H1 (cell line): ENCODE results near the gene NDUFV1. TPM values are rescaled to one million over a fixed set of nuclear protein-coding genes. Genes with fewer than 3 reads are reported as not detected.

ENCODE experiments used
- CTCF ChIA-PET: fragments of 300-600 bp; sonication (Branson Sonifier 250); formaldehyde crosslinking; loops from one replicate; lab custom pipeline; 2021; ENCODE audit not compliant: partially characterized antibody; lab: Charles Lee
- POLR2A ChIA-PET: fragments of 300-600 bp; sonication (Branson Sonifier 250); formaldehyde crosslinking; loops from one replicate; lab custom pipeline; 2021; ENCODE audit warnings: inconsistent platforms; ENCODE audit not compliant: partially characterized antibody; lab: Charles Lee
- DNase-seq, 2 experiments: peaks; one replicate each; pipeline versions ENCODE4 v3.0.0 to v3.0.0-alpha.2; 2010 to 2022; ENCODE audit warnings: low spot score in 2 of 2, low read depth in 1 of 2, mixed read lengths in 1 of 2
- FAIRE-seq: peaks from 2 replicates; lab custom pipeline; 2011; peaks lifted over from hg19 to GRCh38; lab: Jason Lieb, UNC
- H2AFZ ChIP-seq: 2 replicates; pipeline ENCODE4 v1.8.1; 2012; ENCODE audit warnings: low read length, inconsistent platforms
- H2AK5ac ChIP-seq: 2 replicates; pipeline ENCODE4 v1.6.1; 2013; ENCODE audit warnings: low read depth, low read length
- H2BK120ac ChIP-seq: replicated peaks from 2 replicates; pipeline ENCODE3; 2013; ENCODE audit warnings: low read depth, low read length, inconsistent platforms
- H2BK12ac ChIP-seq: 2 replicates; pipeline ENCODE4 v1.6.1; 2013; ENCODE audit warnings: low read depth, low read length
- H2BK15ac ChIP-seq: 2 replicates; pipeline ENCODE4 v1.6.1; 2013; ENCODE audit warnings: low read length
- H2BK20ac ChIP-seq: 2 replicates; pipeline ENCODE4 v1.6.1; 2013; ENCODE audit warnings: low read length
- H2BK5ac ChIP-seq: 2 replicates; pipeline ENCODE4 v1.6.1; 2013; ENCODE audit warnings: low read depth, low read length
- H3K14ac ChIP-seq: 2 replicates; pipeline ENCODE4 v1.6.1; 2013; ENCODE audit warnings: inconsistent platforms; ENCODE audit not compliant: insufficient read length
- H3K18ac ChIP-seq: 2 replicates; pipeline ENCODE4 v1.6.1; 2013; ENCODE audit warnings: low read length; ENCODE audit errors: extremely low read depth
- H3K23ac ChIP-seq: 2 replicates; pipeline ENCODE4 v1.6.1; 2013; ENCODE audit warnings: inconsistent platforms; ENCODE audit not compliant: insufficient read length
- H3K23me2 ChIP-seq: 2 replicates; pipeline ENCODE4 v1.6.1; 2013; ENCODE audit warnings: low read depth, low read length
- H3K27ac ChIP-seq: 2 replicates; pipeline ENCODE4 v1.6.1; 2011; ENCODE audit warnings: low read depth, low read length, inconsistent platforms
- H3K27me3 ChIP-seq, 4 experiments: replicated peaks in 1 of 4; 1 replicate in 1 of 4; 2 replicates in 3 of 4; pipeline versions ENCODE4 v1.6.1 to v1.8.1; 2011 to 2013; ENCODE audit warnings: low read length in 3 of 4, mild to moderate bottlenecking in 3 of 4, inconsistent platforms in 2 of 4, mixed read lengths in 2 of 4, moderate library complexity in 1 of 4; ENCODE audit not compliant: control insufficient read depth in 3 of 4, insufficient read depth in 3 of 4; ENCODE audit errors: extremely low read depth in 1 of 4
- H3K36me3 ChIP-seq, 4 experiments: 2 replicates each; pipeline versions ENCODE4 v1.6.1 to v1.8.1; 2011 to 2013; ENCODE audit warnings: mild to moderate bottlenecking in 4 of 4, low read length in 3 of 4, moderate library complexity in 2 of 4, control low read depth in 1 of 4, inconsistent platforms in 1 of 4; ENCODE audit not compliant: insufficient read depth in 4 of 4, control insufficient read depth in 2 of 4
- H3K4ac ChIP-seq: replicated peaks from 2 replicates; pipeline ENCODE3; 2013; ENCODE audit warnings: low read length, low read depth, mixed read lengths, inconsistent platforms; ENCODE audit not compliant: insufficient read length
- H3K4me1 ChIP-seq, 4 experiments: replicated peaks in 1 of 4; 1 replicate in 1 of 4; 2 replicates in 3 of 4; pipeline versions ENCODE4 v1.6.1 to v1.8.1; 2011 to 2013; ENCODE audit warnings: low read length in 3 of 4, inconsistent platforms in 2 of 4, mixed read lengths in 1 of 4; ENCODE audit not compliant: insufficient read depth in 4 of 4, control insufficient read depth in 3 of 4
- H3K4me2 ChIP-seq, 2 experiments: 2 replicates each; pipeline versions ENCODE4 v1.6.1 to v1.8.1; 2011 to 2013; ENCODE audit warnings: low read depth in 2 of 2, low read length in 2 of 2, control low read depth in 1 of 2, inconsistent platforms in 1 of 2, mild to moderate bottlenecking in 1 of 2; ENCODE audit not compliant: insufficient read depth in 1 of 2
- H3K4me3 ChIP-seq, 4 experiments: fragments of 200-600, 300-600 bp in 1 of 4; sonication (generic), shearing (Covaris generic), sonication (Bioruptor Twin) in 1 of 4; 2 replicates each; pipeline versions ENCODE4 v1.5.1 to v1.8.1; 2011 to 2016; ENCODE audit warnings: low read length in 4 of 4, low read depth in 3 of 4, control low read depth in 2 of 4, inconsistent platforms in 2 of 4, mild to moderate bottlenecking in 2 of 4, mixed read lengths in 1 of 4, moderate library complexity in 1 of 4; ENCODE audit not compliant: insufficient read depth in 2 of 4; ENCODE audit errors: extremely low read depth in 1 of 4
- H3K56ac ChIP-seq: replicated peaks from 2 replicates; pipeline ENCODE3; 2013; ENCODE audit warnings: low read depth, mild to moderate bottlenecking, mixed read lengths, low read length, inconsistent platforms; ENCODE audit not compliant: insufficient read length
- H3K79me1 ChIP-seq: 2 replicates; pipeline ENCODE4 v1.6.1; 2013; ENCODE audit warnings: low read depth, low read length, control low read depth
- H3K79me2 ChIP-seq, 2 experiments: 2 replicates each; pipeline versions ENCODE4 v1.6.1 to v1.8.1; 2012 to 2013; ENCODE audit warnings: low read length in 2 of 2, mild to moderate bottlenecking in 2 of 2, inconsistent platforms in 1 of 2; ENCODE audit not compliant: insufficient read depth in 2 of 2, control insufficient read depth in 1 of 2
- H3K9ac ChIP-seq, 4 experiments: replicated peaks in 1 of 4; 1 replicate in 1 of 4; 2 replicates in 3 of 4; pipeline versions ENCODE4 v1.6.1 to v1.8.1; 2011 to 2013; ENCODE audit warnings: low read depth in 3 of 4, low read length in 3 of 4, control low read depth in 2 of 4, mild to moderate bottlenecking in 2 of 4, moderate library complexity in 2 of 4, inconsistent platforms in 1 of 4; ENCODE audit errors: extremely low read depth in 1 of 4
- H3K9me3 ChIP-seq, 2 experiments: 2 replicates each; pipeline versions ENCODE4 v1.6.1 to v1.8.1; 2012 to 2013; ENCODE audit warnings: mild to moderate bottlenecking in 2 of 2, moderate library complexity in 2 of 2, control low read depth in 1 of 2, inconsistent platforms in 1 of 2, low read depth in 1 of 2, low read length in 1 of 2, mixed read lengths in 1 of 2; ENCODE audit not compliant: insufficient read depth in 2 of 2
- H4K20me1 ChIP-seq, 2 experiments: replicated peaks in 1 of 2; 2 replicates each; pipeline versions ENCODE3 to v1.8.1; 2011 to 2013; ENCODE audit warnings: inconsistent platforms in 2 of 2, low read length in 2 of 2, mild to moderate bottlenecking in 1 of 2; ENCODE audit not compliant: insufficient read depth in 2 of 2, control insufficient read depth in 1 of 2
- H4K5ac ChIP-seq: 2 replicates; pipeline ENCODE4 v1.6.1; 2013; ENCODE audit warnings: low read length, low read depth, mixed read lengths, inconsistent platforms; ENCODE audit not compliant: insufficient read length
- H4K8ac ChIP-seq: 2 replicates; pipeline ENCODE4 v1.8.0; 2013; ENCODE audit warnings: mild to moderate bottlenecking, moderate library complexity, low read length, inconsistent platforms; ENCODE audit not compliant: insufficient read depth; ENCODE audit errors: extremely low read depth
- H4K91ac ChIP-seq: replicated peaks from 2 replicates; pipeline ENCODE3; 2013; ENCODE audit warnings: low read length, mixed read lengths, inconsistent platforms; ENCODE audit not compliant: insufficient read length
- BRCA1 ChIP-seq: IDR thresholded peaks from 2 replicates; pipeline ENCODE4 v1.6.1; 2012; ENCODE audit warnings: low read depth, low read length, improper control_type of control experiment
- POLR2A ChIP-seq, 2 experiments: IDR thresholded peaks; 1 replicate in 1 of 2; 2 replicates in 1 of 2; pipeline ENCODE4 v1.6.1; 2011; ENCODE audit warnings: low read depth in 2 of 2, low read length in 2 of 2, mild to moderate bottlenecking in 2 of 2; ENCODE audit errors: control extremely low read depth in 1 of 2
- POLR2AphosphoS5 ChIP-seq: IDR thresholded peaks from 2 replicates; pipeline ENCODE4 v1.6.1; 2011; ENCODE audit warnings: low read depth, low read length
- RAD21 ChIP-seq, 2 experiments: IDR thresholded peaks in 1 of 2; conservative IDR thresholded peaks in 1 of 2; 2 replicates each; pipeline ENCODE4 v1.6.1; 2011; ENCODE audit warnings: low read depth in 2 of 2, low read length in 2 of 2, improper control_type of control experiment in 1 of 2, inconsistent platforms in 1 of 2, mild to moderate bottlenecking in 1 of 2, moderate library complexity in 1 of 2
- RXRA ChIP-seq: IDR thresholded peaks from 2 replicates; pipeline ENCODE4 v1.6.1; 2011; ENCODE audit warnings: low read depth, mild to moderate bottlenecking, low read length, moderate library complexity; ENCODE audit not compliant: insufficient read depth
- SIX5 ChIP-seq: IDR thresholded peaks from 2 replicates; pipeline ENCODE4 v1.6.1; 2011; ENCODE audit warnings: mild to moderate bottlenecking, low read depth, low read length
- SP1 ChIP-seq: IDR thresholded peaks from 2 replicates; pipeline ENCODE4 v1.6.1; 2011; ENCODE audit warnings: low read depth, low read length
- WGBS, 2 experiments: shearing (Covaris generic) in 1 of 2; methylation state at CpG; one replicate each; pipeline versions ENCODE4 v1.1.6 to v1.1.7; 2013 to 2015; ENCODE audit warnings: low lambda C conversion rate in 2 of 2, mixed read lengths in 2 of 2, inconsistent platforms in 1 of 2, low coverage in 1 of 2, missing lambda C conversion rate in 1 of 2; ENCODE audit not compliant: insufficient replicate concordance in 2 of 2, insufficient coverage in 1 of 2, insufficient read length in 1 of 2; ENCODE audit errors: extremely low coverage in 1 of 2, missing lambda C conversion rate in 1 of 2; 5-methylcytosine and 5-hydroxymethylcytosine counted together
- polyA plus RNA-seq, 7 experiments: library from polyadenylated mRNA; depleted of rRNA in 3 of 7; stranded (reverse) in 5 of 7; unstranded in 2 of 7; fragments of >200 nt in 5 of 7; fragments of 200-250 nt in 2 of 7; gene quantifications; 1 replicate in 5 of 7; 2 replicates in 1 of 7; 4 replicates in 1 of 7; pipeline versions ENCODE4 v1.2.1 to v1.2.3, GENCODE V29; 2011 to 2013; ENCODE audit warnings: missing spikeins in 2 of 7, mixed read lengths in 2 of 7
- total RNA-seq: library from RNA; stranded (reverse); fragmentation: NEBNext Ultra II Directional; extraction: Animal tissue kit (Norgen Biotek cat#: 25700); gene quantifications from 2 replicates; pipeline ENCODE4 v1.2.1, GENCODE V29; 2021
- TF ChIP-seq, protein P1 (sequence below): IDR thresholded peaks from 2 replicates; pipeline ENCODE4 v1.6.1; 2012; ENCODE audit warnings: inconsistent platforms
- TF ChIP-seq, protein P2 (sequence below): IDR thresholded peaks from 2 replicates; pipeline ENCODE4 v1.6.1; 2011; ENCODE audit warnings: low read length, improper control_type of control experiment
- TF ChIP-seq, protein P3 (sequence below): IDR thresholded peaks from 2 replicates; pipeline ENCODE4 v1.6.1; 2012; ENCODE audit warnings: inconsistent platforms

The NDUFV1 gene
- total and polyA plus RNA-seq, 2 of the 8 experiments (the other 6 are each of a cell fraction or from before 2014, with no cell fraction given), result 125 to 131 TPM

DNA sequence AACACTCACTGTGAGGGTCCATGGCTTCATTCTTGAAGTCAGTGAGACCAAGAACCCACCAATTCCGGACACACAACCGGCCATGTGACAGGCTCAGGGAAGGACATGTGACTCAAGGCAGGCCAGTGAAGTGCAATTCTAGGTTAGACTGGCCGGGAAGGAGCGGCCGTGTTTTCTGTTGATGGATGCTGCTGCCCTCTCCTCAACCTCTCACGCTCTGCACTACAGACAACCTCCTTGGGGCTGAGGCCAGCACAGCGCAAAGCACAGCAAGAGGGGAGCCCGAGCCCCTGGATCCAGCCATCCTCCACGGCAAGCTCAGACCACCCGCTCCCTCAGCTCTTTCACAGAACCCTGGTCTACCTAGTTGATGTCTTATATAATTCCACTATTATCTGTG, 20.2 kb downstream of the NDUFV1 start:
- H3K18ac ChIP-seq, result no peak overlapping the region
- DNase-seq, result no peak
- no peak for TF ChIP-seq RXRA
- TF ChIP-seq, protein P1, sequence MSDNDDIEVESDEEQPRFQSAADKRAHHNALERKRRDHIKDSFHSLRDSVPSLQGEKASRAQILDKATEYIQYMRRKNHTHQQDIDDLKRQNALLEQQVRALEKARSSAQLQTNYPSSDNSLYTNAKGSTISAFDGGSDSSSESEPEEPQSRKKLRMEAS, result peak; percentile 51; the same call in 1 of the 2 replicates
- TF ChIP-seq RAD21 (IDR thresholded peaks at IDR 0.05 in 1 of 2, conservative IDR thresholded peaks at IDR 0.05 in 1 of 2; ENCODE audit: low read depth in 2 of 2, low read length in 2 of 2), result no peak
- TF ChIP-seq, protein P2, sequence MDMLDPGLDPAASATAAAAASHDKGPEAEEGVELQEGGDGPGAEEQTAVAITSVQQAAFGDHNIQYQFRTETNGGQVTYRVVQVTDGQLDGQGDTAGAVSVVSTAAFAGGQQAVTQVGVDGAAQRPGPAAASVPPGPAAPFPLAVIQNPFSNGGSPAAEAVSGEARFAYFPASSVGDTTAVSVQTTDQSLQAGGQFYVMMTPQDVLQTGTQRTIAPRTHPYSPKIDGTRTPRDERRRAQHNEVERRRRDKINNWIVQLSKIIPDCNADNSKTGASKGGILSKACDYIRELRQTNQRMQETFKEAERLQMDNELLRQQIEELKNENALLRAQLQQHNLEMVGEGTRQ, result peak; percentile 54; the same call in 1 of the 2 replicates
- no peak for TF ChIP-seq BRCA1
- peak in 1 of 2 experiments; percentile 12; a peak in 1 of 3 replicates for TF ChIP-seq POLR2A (IDR thresholded peaks at IDR 0.05; ENCODE audit: control extremely low read depth in 1 of 2, low read depth in 2 of 2, low read length in 2 of 2)
- TF ChIP-seq, protein P3, sequence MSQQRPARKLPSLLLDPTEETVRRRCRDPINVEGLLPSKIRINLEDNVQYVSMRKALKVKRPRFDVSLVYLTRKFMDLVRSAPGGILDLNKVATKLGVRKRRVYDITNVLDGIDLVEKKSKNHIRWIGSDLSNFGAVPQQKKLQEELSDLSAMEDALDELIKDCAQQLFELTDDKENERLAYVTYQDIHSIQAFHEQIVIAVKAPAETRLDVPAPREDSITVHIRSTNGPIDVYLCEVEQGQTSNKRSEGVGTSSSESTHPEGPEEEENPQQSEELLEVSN, result 0 out of 2 replicates have a peak, but pooled peaks have one; percentile 47
- TF ChIP-seq POLR2AphosphoS5, result peak; percentile 27; the same call in 1 of the 2 replicates
- TF ChIP-seq SP1, result no peak
- TF ChIP-seq SIX5, result no peak
- TF ChIP-seq, all 59 proteins: peak for 5
- H2BK5ac ChIP-seq, result peak overlapping the region; percentile 20; the same call in 1 of the 2 replicates
- no peak overlapping the region for H3K14ac ChIP-seq
- H3K23me2 ChIP-seq, result peaks cover 2% of the 10 kb centered on the region; the same call in 1 of the 2 replicates
- H3K4ac ChIP-seq, result no peak overlapping the region
- H4K5ac ChIP-seq, result no peak overlapping the region
- CTCF ChIA-PET, result interaction anchor here (0.7 to 10.1 kb wide), 6 partner anchors 12 to 86 kb away, joined by 3 to 117 read pairs (median 12); partner anchors contain the start of gene TBX10
- H4K20me1 ChIP-seq, result no peaks in the 10 kb centered on the region
- H2BK12ac ChIP-seq, result no peak overlapping the region
- H2BK15ac ChIP-seq, result no peak overlapping the region
- POLR2A ChIA-PET, result interaction anchor here (0.6 to 11.7 kb wide), 9 partner anchors 10 to 257 kb away, joined by 3 to 194 read pairs (median 3); partner anchors contain the start of gene GSTP1
- H2BK120ac ChIP-seq, result no peak overlapping the region
- peak overlapping the region; percentile 24; the same call in 1 of the 2 replicates for H3K27ac ChIP-seq
- H3K4me3 ChIP-seq, result no peak overlapping the region
- no peak overlapping the region for H3K56ac ChIP-seq
- H3K79me1 ChIP-seq, result no peaks in the 10 kb centered on the region
- no peak for FAIRE-seq
- no peak overlapping the region for H2AK5ac ChIP-seq
- no peak overlapping the region for H3K4me2 ChIP-seq
- peaks cover 0 to 7% (median 0%) of the 10 kb centered on the region in 4 experiments; a peak in 1 of 8 replicates for H3K36me3 ChIP-seq
- H3K23ac ChIP-seq, result no peak overlapping the region
- no peak overlapping the region for H4K8ac ChIP-seq
- peaks cover 0 to 21% (median 16%) of the 10 kb centered on the region in 4 experiments; a peak in 6 of 7 replicates for H3K4me1 ChIP-seq
- no peak overlapping the region for H4K91ac ChIP-seq
- no peaks in the 10 kb centered on the region for H3K9me3 ChIP-seq
- H3K79me2 ChIP-seq, result no peaks in the 10 kb centered on the region; a peak in 1 of 4 replicates
- WGBS, 2 experiments, result 74% methylated on average over 10 of the region's 10 CpGs; no CpG with 5 or more reads in 1 of the 2 experiments
- H2AFZ ChIP-seq, result no peak overlapping the region
- H2BK20ac ChIP-seq, result no peak overlapping the region
- H3K9ac ChIP-seq, result no peak overlapping the region
- H3K27me3 ChIP-seq, result no peaks in the 10 kb centered on the region
